Head of caudate nucleus (tissue), 42 donors: ENCODE data around the gene ARHGAP22.
"Not testable (repeated sequence)": the region's sequence is repeated elsewhere in the genome, so short reads cannot be mapped to it uniquely, and the experiment has no call there.

ENCODE experiments used
- DNase-seq, 42 donors: peaks; one replicate each; pipeline versions ENCODE4 v3.0.0 to v3.0.0-alpha.2; 2020 to 2021; ENCODE audit warnings: mixed read lengths in 7 of 42
- intact Hi-C: fragments of 100-400 bp; cut with DNase I; formaldehyde crosslinking; loops from one replicate; pipeline ENCODE4 v1.15.0; 2022

The ARHGAP22 gene

GRCh38 chr10:48604991-48605508 lies at the start of gene ARHGAP22:
ARHGAP22 (minus strand) TSS chr10:48605073; CDS start chr10:48604796, 277 bp downstream.
- DNase-seq: peak in 40 of 42 donors; percentile 30 to 80 (median 66)
- intact Hi-C loops: loop anchor here (10.0 kb wide), 1 partner anchor 50 kb away; no protein-coding TSS in a partner anchor

GRCh38 chr10:48653944-48654698 lies 49.2 kb upstream of the ARHGAP22 start:
- intact Hi-C loops: loop anchor here (10.0 kb wide), 1 partner anchor 49 kb away; the partner anchor contains the start of gene ARHGAP22

GRCh38 chr10:48653347-48653746 lies 48.5 kb upstream of the ARHGAP22 start:
- intact Hi-C loops: loop anchor here (10.0 kb wide), 1 partner anchor 49 kb away; the partner anchor contains the start of gene ARHGAP22
- no peak for DNase-seq

More at GRCh38 chr10:48653944-48654698, 49.2 kb upstream of the ARHGAP22 start:
- DNase-seq: no peak

GRCh38 chr10:48652344-48652743 lies 47.5 kb upstream of the ARHGAP22 start:
- no peak for DNase-seq
- intact Hi-C loops: loop anchor here (10.0 kb wide), 1 partner anchor 48 kb away; the partner anchor contains the start of gene ARHGAP22

- DNase-seq: peak in 1 of 42 donors; percentile 33
Measured at GRCh38 chr10:48651839-48652238, 47.0 kb upstream of the ARHGAP22 start.

GRCh38 chr10:48651293-48651692 lies 46.4 kb upstream of the ARHGAP22 start:
- intact Hi-C loops: loop anchor here (10.0 kb wide), 1 partner anchor 46 kb away; the partner anchor contains the start of gene ARHGAP22
- peak in 1 of 42 donors; percentile 26 for DNase-seq

More at GRCh38 chr10:48651839-48652238, 47.0 kb upstream of the ARHGAP22 start:
- intact Hi-C loops: loop anchor here (10.0 kb wide), 1 partner anchor 47 kb away; the partner anchor contains the start of gene ARHGAP22

GRCh38 chr10:48649349-48649944 lies 44.6 kb upstream of the ARHGAP22 start:
- peak in 19 of 42 donors; percentile 21 to 73 (median 51) for DNase-seq
- intact Hi-C loops: no loop called here

- intact Hi-C loops: no loop called here
- DNase-seq: peak in 1 of 42 donors; percentile 33
Measured at GRCh38 chr10:48648172-48648942, 43.5 kb upstream of the ARHGAP22 start.

- DNase-seq: peak in 1 of 42 donors; percentile 26
- intact Hi-C loops: not testable (repeated sequence)
Measured at GRCh38 chr10:48647073-48647472, 42.2 kb upstream of the ARHGAP22 start.

GRCh38 chr10:48645600-48645999 lies 40.7 kb upstream of the ARHGAP22 start:
- intact Hi-C loops: no loop called here
- no peak for DNase-seq

- DNase-seq, intact Hi-C loops: not testable (repeated sequence)
Measured at GRCh38 chr10:48641099-48641690, 36.3 kb upstream of the ARHGAP22 start.

GRCh38 chr10:48640326-48640725 lies 35.5 kb upstream of the ARHGAP22 start:
- no peak for DNase-seq
- intact Hi-C loops: no loop called here

GRCh38 chr10:48639632-48640031 lies 34.8 kb upstream of the ARHGAP22 start:
- intact Hi-C loops: no loop called here
- no peak for DNase-seq

- peak in 1 of 42 donors; percentile 22 for DNase-seq
- intact Hi-C loops: no loop called here
Measured at GRCh38 chr10:48638739-48639527, 34.1 kb upstream of the ARHGAP22 start.

- intact Hi-C loops: no loop called here
- no peak for DNase-seq
Measured at GRCh38 chr10:48638158-48638557, 33.3 kb upstream of the ARHGAP22 start.

GRCh38 chr10:48636901-48637300 lies 32.0 kb upstream of the ARHGAP22 start:
- intact Hi-C loops: no loop called here

GRCh38 chr10:48636231-48636630 lies 31.4 kb upstream of the ARHGAP22 start:
- intact Hi-C loops: no loop called here
- peak in 1 of 42 donors; percentile 35 for DNase-seq

More at GRCh38 chr10:48636901-48637300, 32.0 kb upstream of the ARHGAP22 start:
- DNase-seq: peak in 1 of 42 donors; percentile 29
